Measurements from ENCODE around the gene OTUB2.

DNA sequence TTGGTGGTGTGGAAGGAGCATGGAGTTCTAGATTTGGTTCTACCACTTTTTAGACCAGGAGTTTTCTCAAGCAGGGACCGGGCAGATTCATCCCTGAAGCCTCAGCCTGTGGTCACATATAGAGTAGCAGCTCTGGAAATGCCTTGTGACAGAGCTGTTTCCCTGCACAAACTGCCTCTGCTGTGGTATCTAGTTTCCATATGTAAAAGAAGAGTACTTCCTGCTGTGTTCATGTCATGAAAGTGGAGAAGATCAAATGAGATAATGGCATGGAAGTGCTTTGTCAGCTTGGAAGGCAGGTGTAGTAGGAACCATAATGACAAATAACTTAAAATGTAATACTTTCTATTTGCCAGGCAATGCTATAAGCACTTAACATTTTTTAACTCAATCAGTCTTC is 26.1 kb downstream of the OTUB2 start:
- no peak for TF ChIP-seq POLR2A (IDR thresholded peaks at IDR 0.05; ENCODE audit: low read depth, low read length)
- no peak for TF ChIP-seq POLR2AphosphoS5 (IDR thresholded peaks at IDR 0.05; ENCODE audit: low read depth, low read length)
